Measurements from ENCODE around the gene ZNF500. TPM values are rescaled to one million over a fixed set of nuclear protein-coding genes. Genes with fewer than 3 reads are reported as not detected.

ZNF500 gene
- total and polyA plus RNA-seq, 8 donors: 5.5 to 14.1 (median 7.2) TPM

DNA sequence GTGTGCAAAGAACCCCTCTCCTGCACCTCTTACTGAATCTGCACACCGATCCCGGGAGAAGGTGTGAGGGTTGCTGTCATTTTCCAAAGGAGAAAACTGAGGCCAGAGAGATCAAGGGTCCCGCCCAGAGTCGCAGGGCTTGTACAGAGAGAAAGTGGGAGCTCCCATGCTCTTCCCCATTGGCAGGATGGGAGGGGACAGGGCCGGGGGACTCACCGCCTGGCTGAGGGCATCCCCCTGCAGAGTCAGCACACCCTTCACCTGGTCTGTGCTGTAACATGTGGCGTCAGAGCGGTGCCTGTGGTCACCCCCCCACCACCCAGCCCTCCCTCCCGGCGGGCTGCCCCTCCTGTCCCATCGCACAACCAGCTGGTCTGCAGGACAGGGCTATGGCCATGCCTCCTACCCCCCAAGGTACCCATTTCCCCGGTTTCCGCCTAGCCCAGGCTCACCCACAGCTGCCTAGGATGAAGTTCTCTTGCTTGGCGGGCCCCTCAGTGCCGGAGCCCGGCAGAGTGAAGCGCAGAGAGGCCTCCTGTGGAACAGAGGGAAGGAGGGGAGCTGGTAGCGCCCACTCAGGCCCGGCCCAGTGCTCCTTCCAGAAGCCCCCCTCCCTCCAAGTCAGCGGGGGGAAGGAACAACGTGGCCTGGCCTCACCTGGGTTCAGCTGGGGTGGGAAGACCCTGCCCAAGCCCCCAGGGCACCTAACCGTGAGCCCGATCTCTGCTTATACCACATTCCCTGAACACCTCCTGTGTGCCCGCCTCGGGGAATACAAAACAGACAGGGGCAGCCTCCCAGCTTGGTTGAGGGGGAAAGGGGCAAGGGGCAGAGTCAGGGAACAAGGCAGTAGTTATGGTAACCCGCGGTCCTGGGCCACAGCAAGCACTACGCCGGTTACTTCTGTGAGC, 34.3 kb upstream of the ZNF500 start:
- no peaks in the 10 kb centered on the region for H3K27me3 ChIP-seq
- no peaks in the 10 kb centered on the region for H3K9me3 ChIP-seq
- intact Hi-C loops (cut with DNase I): loop anchor here in 1 of 3 donors (10.0 kb wide), 1 partner anchor 63 kb away; no protein-coding TSS in a partner anchor
- TF ChIP-seq, protein P1, sequence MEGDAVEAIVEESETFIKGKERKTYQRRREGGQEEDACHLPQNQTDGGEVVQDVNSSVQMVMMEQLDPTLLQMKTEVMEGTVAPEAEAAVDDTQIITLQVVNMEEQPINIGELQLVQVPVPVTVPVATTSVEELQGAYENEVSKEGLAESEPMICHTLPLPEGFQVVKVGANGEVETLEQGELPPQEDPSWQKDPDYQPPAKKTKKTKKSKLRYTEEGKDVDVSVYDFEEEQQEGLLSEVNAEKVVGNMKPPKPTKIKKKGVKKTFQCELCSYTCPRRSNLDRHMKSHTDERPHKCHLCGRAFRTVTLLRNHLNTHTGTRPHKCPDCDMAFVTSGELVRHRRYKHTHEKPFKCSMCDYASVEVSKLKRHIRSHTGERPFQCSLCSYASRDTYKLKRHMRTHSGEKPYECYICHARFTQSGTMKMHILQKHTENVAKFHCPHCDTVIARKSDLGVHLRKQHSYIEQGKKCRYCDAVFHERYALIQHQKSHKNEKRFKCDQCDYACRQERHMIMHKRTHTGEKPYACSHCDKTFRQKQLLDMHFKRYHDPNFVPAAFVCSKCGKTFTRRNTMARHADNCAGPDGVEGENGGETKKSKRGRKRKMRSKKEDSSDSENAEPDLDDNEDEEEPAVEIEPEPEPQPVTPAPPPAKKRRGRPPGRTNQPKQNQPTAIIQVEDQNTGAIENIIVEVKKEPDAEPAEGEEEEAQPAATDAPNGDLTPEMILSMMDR (IDR thresholded peaks at IDR 0.05): no peak
- peak overlapping the region; percentile 58 to 91 (median 82) for H3K4me3 ChIP-seq
- ATAC-seq (peak in 3 of 4 donors; percentile 0 to 4 (median 2)), DNase-seq (peak in 3 of 6 donors; percentile 29 to 57 (median 42)), FAIRE-seq (no peak)
- peaks cover 0 to 5% (median 0%) of the 10 kb centered on the region in 3 donors for H3K36me3 ChIP-seq
- H3K4me1 ChIP-seq: peaks cover 14 to 21% (median 16%) of the 10 kb centered on the region in 3 donors
- H3K27ac ChIP-seq: peak overlapping the region; percentile 67 to 87 (median 79)
- 31 to 32% methylated on average over 29 of the region's 29 CpGs for WGBS, 2 donors

DNA sequence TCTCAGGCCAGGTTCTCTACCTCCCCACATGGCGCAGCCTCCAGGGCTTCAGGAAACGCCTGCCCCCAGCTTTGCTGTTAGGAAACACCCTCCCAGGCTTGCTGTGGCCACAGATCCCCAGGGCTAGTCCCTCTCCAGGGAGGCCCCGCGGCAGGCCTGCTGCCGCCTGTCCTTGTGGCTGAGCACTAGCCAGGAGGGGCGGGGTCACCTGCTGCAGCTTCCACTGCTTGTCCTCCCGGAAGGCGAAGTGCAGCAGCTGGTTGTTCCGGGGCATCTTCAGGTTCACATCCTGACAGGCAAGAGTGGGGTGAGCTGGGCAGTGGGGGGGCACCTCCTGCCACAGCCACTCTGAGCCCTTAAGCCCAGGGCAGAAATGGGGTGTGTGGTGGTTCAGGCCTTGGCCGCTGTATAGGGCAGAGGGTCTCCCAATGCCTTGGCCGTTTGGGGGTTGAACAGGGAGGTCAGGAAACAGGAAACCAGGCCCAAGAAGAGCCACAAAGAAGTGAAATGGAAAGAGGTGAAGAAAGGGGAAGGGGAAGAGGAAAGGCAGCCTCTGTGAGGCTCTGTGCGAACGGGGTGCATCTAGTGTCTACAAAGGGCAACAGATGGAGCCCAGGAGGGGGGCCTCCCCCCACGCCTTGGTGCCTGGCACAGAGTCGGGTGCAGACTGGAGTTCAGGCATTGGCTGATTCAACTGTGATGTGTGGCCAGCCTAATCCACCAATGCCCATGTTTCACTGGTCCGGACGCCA, 33.5 kb upstream of the ZNF500 start:
- peak; percentile 80 to 93 (median 84) for DNase-seq
- Histone ChIP-seq H3K27ac (peak overlapping the region in 3 of 4 donors; percentile 5 to 82 (median 76)), H3K36me3 (peaks cover 0 to 5% (median 0%) of the 10 kb centered on the region in 3 donors), H3K9me3 (no peaks in the 10 kb centered on the region), H3K4me1 (peaks cover 14 to 21% (median 21%) of the 10 kb centered on the region in 3 donors), H3K4me3 (no peak overlapping the region), H3K27me3 (no peaks in the 10 kb centered on the region)
- peak; percentile 19 to 48 (median 40) for ATAC-seq
- intact Hi-C loops (cut with DNase I): loop anchor here in 1 of 3 donors (10.0 kb wide), 1 partner anchor 64 kb away; no protein-coding TSS in a partner anchor
- 48 to 56% methylated on average over 13 to 17 of the region's 17 CpGs for WGBS, 2 donors
- TF ChIP-seq, protein P1 (IDR thresholded peaks at IDR 0.05): no peak
- no peak for FAIRE-seq

DNA sequence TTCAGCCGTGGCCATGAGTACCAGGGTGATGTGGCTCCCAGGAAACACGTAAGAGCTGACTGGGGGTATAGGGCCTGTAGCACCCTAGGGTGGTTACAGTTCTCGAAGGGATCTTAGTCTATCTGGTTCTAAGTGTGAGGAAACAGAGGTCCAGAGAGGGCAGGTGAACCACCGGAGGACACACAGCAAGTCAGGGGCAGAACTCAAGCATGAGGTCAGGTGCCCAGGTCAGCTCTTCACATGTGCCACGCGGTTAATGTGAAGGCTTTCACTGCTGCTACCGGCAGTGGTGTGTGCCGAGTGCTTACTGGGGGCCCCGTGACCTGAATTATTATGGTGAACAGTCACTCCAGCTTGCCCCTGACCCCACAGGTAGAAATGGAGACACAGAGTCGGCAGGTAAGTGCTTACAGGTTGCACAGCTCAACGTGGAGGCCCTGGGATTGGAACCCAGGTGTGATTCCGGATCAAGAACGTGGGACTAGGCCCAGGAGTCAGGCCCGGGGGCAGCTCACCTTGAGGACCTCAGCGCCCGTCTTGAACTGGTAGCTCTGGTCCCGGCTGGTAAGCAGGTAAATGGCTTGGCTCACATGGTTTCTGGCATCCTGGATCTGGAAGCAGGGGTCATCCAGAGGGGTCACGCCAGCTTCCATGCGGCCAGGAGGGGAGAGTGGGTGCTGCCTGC, 32.4 kb upstream of the ZNF500 start:
- no peak for ATAC-seq
- intact Hi-C loops (cut with DNase I): no loop called here
- Histone ChIP-seq H3K27me3 (no peaks in the 10 kb centered on the region), H3K4me3 (no peak overlapping the region), H3K36me3 (peaks cover 0 to 5% (median 0%) of the 10 kb centered on the region in 3 donors), H3K9me3 (no peaks in the 10 kb centered on the region), H3K4me1 (peaks cover 14 to 21% (median 21%) of the 10 kb centered on the region in 3 donors), H3K27ac (no peak overlapping the region)
- 88 to 90% methylated on average over 19 of the region's 19 CpGs for WGBS, 2 donors
- DNase-seq: peak in 1 of 6 donors; percentile 66
- TF ChIP-seq, protein P1 (IDR thresholded peaks at IDR 0.05): no peak
- no peak for FAIRE-seq

DNA sequence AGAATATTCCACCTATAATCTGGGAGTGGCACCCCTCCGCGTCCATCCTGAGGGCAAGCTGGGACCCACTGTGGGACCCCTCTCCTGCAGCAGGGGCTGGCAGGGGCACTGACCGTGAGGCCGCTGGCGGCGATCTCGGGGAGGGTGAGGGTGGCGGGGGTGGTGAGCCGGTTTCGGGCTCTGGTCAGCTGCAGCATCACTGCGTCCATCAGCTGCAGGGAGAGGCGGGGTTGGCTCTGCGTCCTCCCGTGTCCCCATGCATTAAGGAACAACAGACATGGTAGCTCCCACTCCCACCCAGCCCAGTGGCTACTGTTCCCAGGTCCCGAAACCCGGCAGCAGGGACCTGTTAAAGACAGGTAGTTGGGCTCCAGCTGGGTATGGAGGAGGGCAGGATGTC, 31.5 kb upstream of the ZNF500 start:
- peak in 2 of 6 donors; percentile 46 to 79 for DNase-seq
- H3K4me3 ChIP-seq: no peak overlapping the region
- H3K27me3 ChIP-seq: no peaks in the 10 kb centered on the region
- no peak overlapping the region for H3K27ac ChIP-seq
- WGBS, 2 donors: 85 to 93% methylated on average over 15 to 16 of the region's 16 CpGs
- H3K36me3 ChIP-seq: peaks cover 0 to 5% (median 0%) of the 10 kb centered on the region in 3 donors
- no peak for ATAC-seq
- FAIRE-seq: no peak
- intact Hi-C loops (cut with DNase I): no loop called here
- TF ChIP-seq, protein P1 (IDR thresholded peaks at IDR 0.05): no peak
- H3K4me1 ChIP-seq: peaks cover 14 to 21% (median 21%) of the 10 kb centered on the region in 3 donors
- H3K9me3 ChIP-seq: no peaks in the 10 kb centered on the region
